PC-3 (cell line): ENCODE results near the gene ASB2. TPM values are rescaled to one million over a fixed set of nuclear protein-coding genes. Genes with fewer than 3 reads are reported as not detected.

Source experiments
- ATAC-seq: fragments of 200-7000 bp; cut with Tn5 transposase; 2 replicates; pipeline ENCODE4 v1.9.1; 2020; ENCODE audit warnings: mild to moderate bottlenecking, moderate library complexity
- BruUV-seq: library from RNA; stranded (reverse); fragments of 400-500 nt; replicated peaks from 2 replicates; lab custom pipeline; 2021; lab: Mats Ljungman, UMichigan
- CTCF ChIA-PET: fragments of 300-600 bp; sonication (Branson Sonifier 250); formaldehyde crosslinking; loops from one replicate; lab custom pipeline; 2022; ENCODE audit warnings: antibody characterized with exemption; lab: Charles Lee
- POLR2A ChIA-PET: fragments of 300-600 bp; sonication (Branson Sonifier 250); formaldehyde crosslinking; loops from one replicate; lab custom pipeline; 2022; ENCODE audit warnings: antibody characterized with exemption; ENCODE audit not compliant: unreplicated experiment; lab: Charles Lee
- DNase-seq: peaks from one replicate; pipeline ENCODE4 v3.0.0-alpha.2; 2015
- H2AFZ ChIP-seq: fragments of 300-600 bp; sonication (generic); 2 replicates; pipeline ENCODE4 v1.6.0; 2016; ENCODE audit warnings: antibody characterized with exemption, low read length
- H3F3A ChIP-seq: fragments of 300-600 bp; sonication (generic); one replicate; pipeline ENCODE4 v1.6.0; 2017; ENCODE audit warnings: antibody characterized with exemption, low read length, control low read depth, mild to moderate bottlenecking; ENCODE audit not compliant: unreplicated experiment
- H3K27ac ChIP-seq: fragments of 300-600 bp; sonication (generic); 2 replicates; pipeline ENCODE4 v1.5.1; 2016; ENCODE audit warnings: mild to moderate bottlenecking, low read length
- H3K27me3 ChIP-seq: fragments of 300-600 bp; sonication (generic); 2 replicates; pipeline ENCODE4 v1.6.1; 2016; ENCODE audit warnings: low read length, mixed read lengths
- H3K36me3 ChIP-seq: fragments of 300-600 bp; sonication (generic); 2 replicates; pipeline ENCODE4 v1.6.1; 2016; ENCODE audit warnings: low read depth, mixed run types, low read length, mixed read lengths
- H3K4me1 ChIP-seq: fragments of 300-600 bp; sonication (generic); 2 replicates; pipeline ENCODE4 v1.5.1; 2016; ENCODE audit warnings: low read length; ENCODE audit not compliant: insufficient read depth
- H3K4me2 ChIP-seq: fragments of 300-600 bp; sonication (generic); 2 replicates; pipeline ENCODE4 v1.6.0; 2016; ENCODE audit warnings: low read length
- H3K4me3 ChIP-seq: fragments of 300-600 bp; sonication (generic); 2 replicates; pipeline ENCODE4 v1.5.1; 2016; ENCODE audit warnings: mild to moderate bottlenecking, low read length, mixed read lengths
- H3K79me2 ChIP-seq: fragments of 300-600 bp; sonication (generic); 2 replicates; pipeline ENCODE4 v1.6.1; 2017; ENCODE audit warnings: low read length, mixed read lengths
- H3K9ac ChIP-seq: fragments of 300-600 bp; sonication (generic); 2 replicates; pipeline ENCODE4 v1.6.0; 2016; ENCODE audit warnings: mild to moderate bottlenecking, low read length
- H3K9me2 ChIP-seq: fragments of 300-600 bp; sonication (generic); replicated peaks from 2 replicates; pipeline ENCODE4 v1.6.1; 2016; ENCODE audit warnings: mixed run types, low read length, mixed read lengths
- H3K9me3 ChIP-seq: fragments of 300-600 bp; sonication (generic); 2 replicates; pipeline ENCODE4 v1.6.1; 2016; ENCODE audit warnings: low read length, mixed read lengths
- H4K20me1 ChIP-seq: fragments of 300-600 bp; sonication (generic); 2 replicates; pipeline ENCODE4 v1.6.1; 2016; ENCODE audit warnings: low read length, mixed read lengths
- EZH2 ChIP-seq: fragments of 300-600 bp; sonication (generic); IDR thresholded peaks from one replicate; pipeline ENCODE4 v1.6.1; 2017; ENCODE audit warnings: antibody characterized with exemption, mild to moderate bottlenecking, low read length; ENCODE audit not compliant: unreplicated experiment
- EZH2phosphoT487 ChIP-seq: fragments of 300-600 bp; sonication (generic); IDR thresholded peaks from 2 replicates; pipeline ENCODE4 v1.6.1; 2018; ENCODE audit warnings: mild to moderate bottlenecking, antibody characterized with exemption, low read length, borderline replicate concordance
- intact Hi-C: fragments of 100-400 bp; cut with micrococcal nuclease; formaldehyde crosslinking; loops from 2 replicates; pipeline ENCODE4 v1.9.0; 2023
- total RNA-seq: library from RNA; depleted of rRNA; stranded (reverse); fragments of >200 nt; gene quantifications from 2 replicates; pipeline ENCODE4 v1.2.3, GENCODE V29; 2014
- TF ChIP-seq, protein P1 (sequence below): fragments of 300-600 bp; sonication (generic); conservative IDR thresholded peaks from 2 replicates; pipeline ENCODE4 v1.5.1; 2017; ENCODE audit warnings: antibody characterized with exemption, low read depth, mild to moderate bottlenecking, low read length

The ASB2 gene
- total RNA-seq, 1 experiment from 2014 or later, result 0.22 TPM

DNA sequence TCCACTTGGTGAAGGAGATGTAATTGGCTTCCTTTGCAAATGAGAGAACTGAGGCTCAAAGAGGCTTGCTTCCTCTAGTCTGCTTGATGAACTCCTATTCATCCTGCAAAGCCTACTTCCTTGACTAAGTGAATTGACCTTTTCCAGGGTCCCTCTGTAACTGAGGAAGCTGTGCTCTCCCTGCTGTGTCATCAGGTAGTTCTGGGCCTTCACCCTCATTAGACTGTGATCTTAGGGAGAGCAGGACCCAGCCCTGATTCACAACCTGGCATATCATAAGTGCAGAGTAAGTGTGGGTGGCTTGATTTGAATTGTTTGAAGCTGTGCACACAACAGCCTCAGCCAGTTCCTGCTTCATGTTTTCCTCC, 16.3 kb downstream of the ASB2 start:
- BruUV-seq, result TSS peak; percentile 28
- CTCF ChIA-PET, result no interaction called here
- H3K4me3 ChIP-seq, result no peak overlapping the region
- H3K4me1 ChIP-seq, result peaks cover 21% of the 10 kb centered on the region
- POLR2A ChIA-PET, result no interaction called here
- ATAC-seq (no peak), DNase-seq (no peak)
- no peak overlapping the region for H2AFZ ChIP-seq
- TF ChIP-seq, protein P1, sequence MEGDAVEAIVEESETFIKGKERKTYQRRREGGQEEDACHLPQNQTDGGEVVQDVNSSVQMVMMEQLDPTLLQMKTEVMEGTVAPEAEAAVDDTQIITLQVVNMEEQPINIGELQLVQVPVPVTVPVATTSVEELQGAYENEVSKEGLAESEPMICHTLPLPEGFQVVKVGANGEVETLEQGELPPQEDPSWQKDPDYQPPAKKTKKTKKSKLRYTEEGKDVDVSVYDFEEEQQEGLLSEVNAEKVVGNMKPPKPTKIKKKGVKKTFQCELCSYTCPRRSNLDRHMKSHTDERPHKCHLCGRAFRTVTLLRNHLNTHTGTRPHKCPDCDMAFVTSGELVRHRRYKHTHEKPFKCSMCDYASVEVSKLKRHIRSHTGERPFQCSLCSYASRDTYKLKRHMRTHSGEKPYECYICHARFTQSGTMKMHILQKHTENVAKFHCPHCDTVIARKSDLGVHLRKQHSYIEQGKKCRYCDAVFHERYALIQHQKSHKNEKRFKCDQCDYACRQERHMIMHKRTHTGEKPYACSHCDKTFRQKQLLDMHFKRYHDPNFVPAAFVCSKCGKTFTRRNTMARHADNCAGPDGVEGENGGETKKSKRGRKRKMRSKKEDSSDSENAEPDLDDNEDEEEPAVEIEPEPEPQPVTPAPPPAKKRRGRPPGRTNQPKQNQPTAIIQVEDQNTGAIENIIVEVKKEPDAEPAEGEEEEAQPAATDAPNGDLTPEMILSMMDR, result no peak
- TF ChIP-seq EZH2phosphoT487 (no peak), EZH2 (no peak)
- intact Hi-C loops, result no loop called here
- H3K9me3 ChIP-seq, result no peaks in the 10 kb centered on the region
- no peaks in the 10 kb centered on the region for H3F3A ChIP-seq
- H4K20me1 ChIP-seq, result no peaks in the 10 kb centered on the region
- no peaks in the 10 kb centered on the region for H3K36me3 ChIP-seq
- no peaks in the 10 kb centered on the region for H3K9me2 ChIP-seq
- peak overlapping the region; percentile 85 for H3K27ac ChIP-seq
- no peaks in the 10 kb centered on the region for H3K27me3 ChIP-seq
- peak overlapping the region; percentile 54 for H3K4me2 ChIP-seq
- H3K9ac ChIP-seq, result peak overlapping the region; percentile 50
- H3K79me2 ChIP-seq, result no peaks in the 10 kb centered on the region

DNA sequence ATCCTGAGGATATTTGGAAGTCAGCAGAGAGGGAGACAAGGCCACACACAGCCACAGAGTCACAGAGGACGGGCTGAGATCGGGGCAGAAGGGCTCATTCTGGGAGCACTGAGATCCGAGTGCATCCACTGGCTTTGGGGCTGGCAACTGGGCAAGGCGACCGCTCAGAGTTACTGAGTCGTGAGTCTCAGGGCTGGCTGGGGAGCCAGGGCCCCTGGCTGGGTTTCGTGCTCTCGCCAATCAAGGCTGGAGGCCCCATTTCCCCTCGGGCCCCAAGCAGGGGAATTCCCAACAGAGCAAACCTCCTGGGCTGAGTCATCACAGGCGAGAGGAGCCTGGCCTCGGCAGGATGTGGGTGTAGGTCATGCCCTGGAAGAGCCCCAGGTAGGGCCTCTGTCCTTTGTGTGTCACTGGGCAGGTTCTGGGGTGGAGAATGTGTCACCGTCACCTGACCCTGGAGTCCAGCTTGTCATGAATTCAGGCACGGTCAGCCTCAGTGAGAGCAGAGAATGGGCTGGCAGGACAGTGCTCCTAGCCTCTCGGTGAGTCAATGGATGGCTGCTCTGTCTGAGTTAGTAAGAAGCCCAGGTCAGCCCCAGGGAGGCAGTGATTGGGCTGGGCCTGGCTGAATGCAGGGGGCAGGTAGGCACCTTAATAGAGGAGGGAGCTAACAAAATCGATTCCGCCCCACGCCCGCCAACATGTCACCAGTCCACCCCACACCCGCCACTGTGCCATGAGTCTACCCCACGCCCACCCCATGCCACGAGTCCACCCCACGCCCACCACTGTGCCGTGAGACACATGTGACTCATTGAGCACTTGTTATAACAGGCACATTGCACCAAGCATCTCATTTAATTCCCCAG, 16.9 kb downstream of the ASB2 start:
- Histone ChIP-seq H3K27ac (peak overlapping the region; percentile 85), H2AFZ (no peak overlapping the region), H3K36me3 (no peaks in the 10 kb centered on the region), H3K9me2 (no peaks in the 10 kb centered on the region), H3K79me2 (no peaks in the 10 kb centered on the region), H4K20me1 (no peaks in the 10 kb centered on the region), H3K4me1 (peaks cover 21% of the 10 kb centered on the region), H3F3A (no peaks in the 10 kb centered on the region), H3K4me2 (peak overlapping the region; percentile 57), H3K4me3 (peak overlapping the region; percentile 9; the same call in 1 of the 2 replicates), H3K27me3 (no peaks in the 10 kb centered on the region), H3K9ac (peak overlapping the region; percentile 55), H3K9me3 (no peaks in the 10 kb centered on the region)
- BruUV-seq, result no TSS peak
- CTCF ChIA-PET, result no interaction called here
- ATAC-seq (peak; percentile 93), DNase-seq (peak; percentile 95)
- peak; percentile 73 for TF ChIP-seq EZH2phosphoT487
- TF ChIP-seq EZH2, result no peak
- intact Hi-C loops, result no loop called here
- POLR2A ChIA-PET, result interaction anchor here (0.7 kb wide), 2 partner anchors 76 to 710 kb away, joined by 4 read pairs; no protein-coding TSS in a partner anchor

DNA sequence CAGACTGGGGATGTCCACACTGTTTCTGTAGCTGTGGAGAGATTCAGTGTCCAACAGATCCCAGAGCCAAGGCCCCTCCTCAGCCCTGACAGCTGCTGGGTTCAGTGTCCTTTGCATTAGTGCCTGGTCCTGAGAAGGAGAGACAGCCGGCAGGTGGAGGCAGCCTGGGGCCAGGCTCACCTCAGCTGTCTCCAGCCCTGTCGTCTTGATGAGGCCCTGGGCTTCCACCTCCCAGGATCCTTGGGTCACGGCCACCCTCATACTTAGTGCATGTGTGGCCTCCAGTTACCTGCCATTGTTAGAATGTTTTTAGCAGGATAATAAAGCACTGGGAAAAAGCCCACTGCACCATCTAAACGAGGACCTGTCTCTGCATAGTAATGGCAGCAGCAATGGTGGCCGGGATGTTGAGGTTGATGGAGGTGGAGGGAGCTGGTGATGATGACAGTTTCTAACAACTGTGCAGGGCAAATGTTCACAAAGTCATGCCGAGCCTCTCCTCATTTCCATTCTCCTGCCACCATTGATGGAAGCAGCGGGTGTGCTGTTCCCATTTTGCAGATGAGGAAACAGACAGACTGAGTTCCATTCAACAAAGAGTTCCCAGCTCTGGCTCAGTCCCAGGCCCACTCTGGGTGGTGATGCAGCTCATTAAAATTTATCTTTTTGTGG, 17.7 kb downstream of the ASB2 start:
- H3K4me1 ChIP-seq, result peaks cover 21% of the 10 kb centered on the region
- peak overlapping the region; percentile 9; the same call in 1 of the 2 replicates for H3K4me3 ChIP-seq
- H3K27ac ChIP-seq, result peak overlapping the region; percentile 85
- TF ChIP-seq EZH2phosphoT487 (no peak), EZH2 (no peak)
- TF ChIP-seq, protein P1, result no peak
- H2AFZ ChIP-seq, result no peak overlapping the region
- H3K4me2 ChIP-seq, result peak overlapping the region; percentile 57
- TSS peak; percentile 31 for BruUV-seq
- H3K9me3 ChIP-seq, result no peaks in the 10 kb centered on the region
- no peaks in the 10 kb centered on the region for H3K79me2 ChIP-seq
- intact Hi-C loops, result no loop called here
- H3K36me3 ChIP-seq, result no peaks in the 10 kb centered on the region
- ChIA-PET POLR2A (interaction anchor here (0.7 kb wide), 2 partner anchors 77 to 709 kb away, joined by 4 read pairs; no protein-coding TSS in a partner anchor), CTCF (no interaction called here)
- H4K20me1 ChIP-seq, result no peaks in the 10 kb centered on the region
- peak overlapping the region; percentile 55 for H3K9ac ChIP-seq
- no peaks in the 10 kb centered on the region for H3F3A ChIP-seq
- ATAC-seq, result no peak
- no peaks in the 10 kb centered on the region for H3K9me2 ChIP-seq
- no peaks in the 10 kb centered on the region for H3K27me3 ChIP-seq
- no peak for DNase-seq
